ENCODE measurements around the gene HFM1.
A peak's percentile ranks its signal among the peaks of the same experiment; 100 is the strongest.
"Not testable (repeated sequence)": the region's sequence is repeated elsewhere in the genome, so short reads cannot be mapped to it uniquely, and the experiment has no call there.

The HFM1 gene

GRCh38 chr1:91372230-91372629, 32.4 kb downstream of the HFM1 start:
- DNase-seq = not testable (repeated sequence)

GRCh38 chr1:91349524-91349923, 55.1 kb downstream of the HFM1 start:
- no peak for DNase-seq

- DNase-seq = no peak
Observed at GRCh38 chr1:91346824-91347223, 57.8 kb downstream of the HFM1 start.

- no peak for DNase-seq
Observed at GRCh38 chr1:91345395-91346005, 59.1 kb downstream of the HFM1 start.

- no peak for DNase-seq
Observed at GRCh38 chr1:91338501-91338900, 66.1 kb downstream of the HFM1 start.

- no peak for DNase-seq
Observed at GRCh38 chr1:91335603-91336002, 69.0 kb downstream of the HFM1 start.

GRCh38 chr1:91334856-91335255, 69.8 kb downstream of the HFM1 start:
- DNase-seq = no peak

GRCh38 chr1:91325456-91325855, 79.2 kb downstream of the HFM1 start:
- DNase-seq = no peak

- no peak for DNase-seq
Observed at GRCh38 chr1:91314643-91315042, 90.0 kb downstream of the HFM1 start.

- no peak for DNase-seq
Observed at GRCh38 chr1:91311672-91312071, 93.0 kb downstream of the HFM1 start.

- DNase-seq = no peak
Observed at GRCh38 chr1:91308544-91308943, 96.1 kb downstream of the HFM1 start.

GRCh38 chr1:91307784-91308409, 96.7 kb downstream of the HFM1 start:
- DNase-seq = no peak

GRCh38 chr1:91303165-91303564, 101.5 kb downstream of the HFM1 start:
- DNase-seq = no peak

- not testable (repeated sequence) for DNase-seq
Observed at GRCh38 chr1:91288843-91289553, 115.6 kb downstream of the HFM1 start.

GRCh38 chr1:91286962-91287317, 117.7 kb downstream of the HFM1 start:
- not testable (repeated sequence) for DNase-seq

GRCh38 chr1:91286259-91286961, 118.2 kb downstream of the HFM1 start:
- not testable (repeated sequence) for DNase-seq

- DNase-seq = no peak
Observed at GRCh38 chr1:91283421-91283726, 121.3 kb downstream of the HFM1 start.

GRCh38 chr1:91282695-91283420, 121.8 kb downstream of the HFM1 start:
- peak; percentile 28 for DNase-seq

- DNase-seq = no peak
Observed at GRCh38 chr1:91281782-91282181, 122.9 kb downstream of the HFM1 start.

GRCh38 chr1:91278754-91279153, 125.9 kb downstream of the HFM1 start:
- no peak for DNase-seq

- DNase-seq = no peak
Observed at GRCh38 chr1:91273875-91274274, 130.8 kb downstream of the HFM1 start.

GRCh38 chr1:91261655-91262054, 143.0 kb downstream of the HFM1 start:
- no peak for DNase-seq

GRCh38 chr1:91245435-91245834, 159.2 kb downstream of the HFM1 start:
- DNase-seq = no peak

Measured in activated CD4-positive, alpha-beta T cell treated with anti-CD3 and anti-CD28 coated beads, Interleukin-2, amount 50 U/mL, for 1 hour (primary cell).